Ovary (tissue), 3 donors: ENCODE results near the gene ZDHHC6.

Source experiments
- POLR2A ChIP-seq: fragments of 450-650 bp; IDR thresholded peaks from one replicate; pipeline ENCODE4 v1.6.1; 2017; ENCODE audit warnings: antibody characterized with exemption, mild to moderate bottlenecking, moderate library complexity
- TF ChIP-seq, protein P1 (sequence below), 3 donors: fragments of 450-650 bp in 2 of 3; fragments of 200-600 bp in 1 of 3; IDR thresholded peaks; one replicate each; pipeline versions ENCODE4 v1.5.1 to v1.8.0; 2016 to 2022; ENCODE audit warnings: antibody characterized with exemption in 3 of 3, mild to moderate bottlenecking in 1 of 3
- donor health status: DM: no; HTN: no; CAD: no.

DNA sequence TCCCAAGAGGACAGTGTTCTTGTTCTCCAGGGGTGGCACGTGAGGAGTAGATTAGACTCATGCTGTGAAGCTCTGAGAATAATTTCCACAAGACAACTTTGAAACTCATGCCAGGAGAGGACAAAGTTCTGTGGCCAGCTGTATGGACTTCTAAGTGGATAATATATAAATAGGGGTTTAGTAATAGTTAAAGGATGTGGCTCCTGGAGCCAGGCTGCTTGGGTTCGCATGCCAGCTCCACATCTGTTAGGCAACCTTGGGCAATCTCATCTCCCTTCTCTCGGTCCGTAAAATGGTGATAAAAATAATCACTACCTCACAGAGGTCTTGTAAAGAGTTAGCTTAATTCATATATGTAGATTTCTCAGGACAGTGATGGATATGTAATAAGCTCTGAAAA is 37.0 kb downstream of the ZDHHC6 start:
- TF ChIP-seq, protein P1, sequence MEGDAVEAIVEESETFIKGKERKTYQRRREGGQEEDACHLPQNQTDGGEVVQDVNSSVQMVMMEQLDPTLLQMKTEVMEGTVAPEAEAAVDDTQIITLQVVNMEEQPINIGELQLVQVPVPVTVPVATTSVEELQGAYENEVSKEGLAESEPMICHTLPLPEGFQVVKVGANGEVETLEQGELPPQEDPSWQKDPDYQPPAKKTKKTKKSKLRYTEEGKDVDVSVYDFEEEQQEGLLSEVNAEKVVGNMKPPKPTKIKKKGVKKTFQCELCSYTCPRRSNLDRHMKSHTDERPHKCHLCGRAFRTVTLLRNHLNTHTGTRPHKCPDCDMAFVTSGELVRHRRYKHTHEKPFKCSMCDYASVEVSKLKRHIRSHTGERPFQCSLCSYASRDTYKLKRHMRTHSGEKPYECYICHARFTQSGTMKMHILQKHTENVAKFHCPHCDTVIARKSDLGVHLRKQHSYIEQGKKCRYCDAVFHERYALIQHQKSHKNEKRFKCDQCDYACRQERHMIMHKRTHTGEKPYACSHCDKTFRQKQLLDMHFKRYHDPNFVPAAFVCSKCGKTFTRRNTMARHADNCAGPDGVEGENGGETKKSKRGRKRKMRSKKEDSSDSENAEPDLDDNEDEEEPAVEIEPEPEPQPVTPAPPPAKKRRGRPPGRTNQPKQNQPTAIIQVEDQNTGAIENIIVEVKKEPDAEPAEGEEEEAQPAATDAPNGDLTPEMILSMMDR (IDR thresholded peaks at IDR 0.05), result no peak
- no peak for TF ChIP-seq POLR2A
